CMK (cell line): ENCODE measurements around the gene TRAPPC14.
"Not testable (repeated sequence)": the region's sequence is repeated elsewhere in the genome, so short reads cannot be mapped to it uniquely, and the experiment has no call there.

Source experiments
- DNase-seq: peaks from one replicate; pipeline ENCODE4 v3.0.0-alpha.2; 2010; ENCODE audit warnings: low read depth

TRAPPC14 gene

GRCh38 chr7:100153708-100154535 is 4.6 kb downstream of the TRAPPC14 start:
- DNase-seq = no peak

GRCh38 chr7:100152937-100153666 is 5.4 kb downstream of the TRAPPC14 start:
- DNase-seq = no peak

- no peak for DNase-seq
Measured at GRCh38 chr7:100152404-100152803, 6.1 kb downstream of the TRAPPC14 start.

- peak; percentile 99 for DNase-seq
Measured at GRCh38 chr7:100148559-100149328, 9.8 kb downstream of the TRAPPC14 start, which contains the start of gene LAMTOR4. LAMTOR4 (plus strand) TSS chr7:100148918; CDS start chr7:100148973, 55 bp downstream.

- no peak for DNase-seq
Measured at GRCh38 chr7:100148225-100148558, 10.3 kb downstream of the TRAPPC14 start.

- no peak for DNase-seq
Measured at GRCh38 chr7:100147278-100147677, 11.2 kb downstream of the TRAPPC14 start.

- not testable (repeated sequence) for DNase-seq
Measured at GRCh38 chr7:100146350-100146749, 12.2 kb downstream of the TRAPPC14 start.

- DNase-seq = no peak
Measured at GRCh38 chr7:100142461-100142860, 16.1 kb downstream of the TRAPPC14 start.

GRCh38 chr7:100141555-100141949 is 17.0 kb downstream of the TRAPPC14 start:
- no peak for DNase-seq

GRCh38 chr7:100137851-100138760 is 20.4 kb downstream of the TRAPPC14 start:
- DNase-seq = no peak

- DNase-seq = no peak
Measured at GRCh38 chr7:100132697-100133151, 25.8 kb downstream of the TRAPPC14 start.

- no peak for DNase-seq
Measured at GRCh38 chr7:100132126-100132525, 26.4 kb downstream of the TRAPPC14 start.

- DNase-seq = peak; percentile 47
Measured at GRCh38 chr7:100130608-100131453, 27.7 kb downstream of the TRAPPC14 start.

- DNase-seq = not testable (repeated sequence)
Measured at GRCh38 chr7:100130220-100130607, 28.3 kb downstream of the TRAPPC14 start.

GRCh38 chr7:100128637-100128963 is 29.9 kb downstream of the TRAPPC14 start:
- DNase-seq = no peak

GRCh38 chr7:100127866-100128636 is 30.5 kb downstream of the TRAPPC14 start:
- DNase-seq = no peak

- DNase-seq = peak; percentile 83
Measured at GRCh38 chr7:100126931-100127865, 31.3 kb downstream of the TRAPPC14 start, which contains the start of gene MBLAC1. MBLAC1 (plus strand) TSS chr7:100126967; CDS start chr7:100127396, 429 bp downstream.

- DNase-seq = no peak
Measured at GRCh38 chr7:100126239-100126930, 32.1 kb downstream of the TRAPPC14 start.
